PC-9 (cell line): ENCODE measurements around the gene NMNAT3.

Experiments used
- EZH2 ChIP-seq: fragments of 200-600 bp; sonication (generic); IDR thresholded peaks from 2 replicates; pipeline ENCODE4 v1.8.0; 2017; ENCODE audit warnings: antibody characterized with exemption, low read depth
- TF ChIP-seq, protein P1 (sequence below): fragments of 200-600 bp; sonication (generic); conservative IDR thresholded peaks from 2 replicates; pipeline ENCODE4 v1.6.1; 2017; ENCODE audit warnings: mixed run types, antibody characterized with exemption, mild to moderate bottlenecking, moderate library complexity

DNA sequence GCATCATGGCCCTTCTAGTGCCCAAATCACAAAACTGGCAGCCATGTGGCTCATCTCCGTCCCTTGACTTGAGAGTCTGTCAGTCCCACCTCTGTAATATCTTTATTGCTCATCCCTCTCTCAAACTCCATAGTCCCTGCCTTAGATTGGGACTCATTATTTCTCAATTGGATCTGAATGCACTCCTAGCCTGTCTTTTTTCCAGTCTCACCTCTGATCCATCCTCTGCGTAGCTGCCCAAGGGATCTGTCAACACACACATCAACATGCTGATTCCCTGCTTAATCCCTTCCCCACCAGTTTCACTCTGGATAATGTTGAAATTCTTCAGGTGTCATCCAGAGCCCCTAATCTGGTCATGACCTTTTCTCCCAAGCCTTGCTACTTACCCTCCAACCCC, 39.3 kb downstream of the NMNAT3 start:
- TF ChIP-seq, protein P1, sequence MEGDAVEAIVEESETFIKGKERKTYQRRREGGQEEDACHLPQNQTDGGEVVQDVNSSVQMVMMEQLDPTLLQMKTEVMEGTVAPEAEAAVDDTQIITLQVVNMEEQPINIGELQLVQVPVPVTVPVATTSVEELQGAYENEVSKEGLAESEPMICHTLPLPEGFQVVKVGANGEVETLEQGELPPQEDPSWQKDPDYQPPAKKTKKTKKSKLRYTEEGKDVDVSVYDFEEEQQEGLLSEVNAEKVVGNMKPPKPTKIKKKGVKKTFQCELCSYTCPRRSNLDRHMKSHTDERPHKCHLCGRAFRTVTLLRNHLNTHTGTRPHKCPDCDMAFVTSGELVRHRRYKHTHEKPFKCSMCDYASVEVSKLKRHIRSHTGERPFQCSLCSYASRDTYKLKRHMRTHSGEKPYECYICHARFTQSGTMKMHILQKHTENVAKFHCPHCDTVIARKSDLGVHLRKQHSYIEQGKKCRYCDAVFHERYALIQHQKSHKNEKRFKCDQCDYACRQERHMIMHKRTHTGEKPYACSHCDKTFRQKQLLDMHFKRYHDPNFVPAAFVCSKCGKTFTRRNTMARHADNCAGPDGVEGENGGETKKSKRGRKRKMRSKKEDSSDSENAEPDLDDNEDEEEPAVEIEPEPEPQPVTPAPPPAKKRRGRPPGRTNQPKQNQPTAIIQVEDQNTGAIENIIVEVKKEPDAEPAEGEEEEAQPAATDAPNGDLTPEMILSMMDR = no peak
- TF ChIP-seq EZH2 = no peak
